Measurements from ENCODE around the gene ADK.

Gene ADK

DNA sequence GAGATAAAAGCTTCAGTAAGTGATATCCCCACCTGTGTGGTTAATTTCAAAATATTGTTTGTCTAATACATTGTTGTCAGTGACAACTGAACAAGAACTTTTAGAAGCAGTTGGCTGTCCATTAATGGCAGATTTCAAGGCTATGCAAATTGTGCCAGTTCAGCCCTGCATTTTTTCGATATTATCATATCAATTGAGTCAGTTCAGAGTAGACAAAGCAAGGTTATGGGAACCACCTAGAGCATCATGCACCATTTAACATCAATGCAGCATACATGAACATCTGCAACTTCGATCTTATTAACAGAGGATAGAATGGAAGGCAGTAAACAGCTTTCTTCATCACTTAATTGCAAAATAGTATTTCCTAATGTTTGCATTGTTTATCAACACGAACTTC is 494.7 kb downstream of the ADK start:
- Mint-ChIP-seq H3K27ac (no peak overlapping the region), H3K27me3 (no peaks in the 10 kb centered on the region), H3K4me1 (no peaks in the 10 kb centered on the region), H3K4me3 (no peak overlapping the region), H3K9me3 (peaks cover 5% of the 10 kb centered on the region), H3K36me3 (peaks cover 38% of the 10 kb centered on the region)
- ATAC-seq = no peak

DNA sequence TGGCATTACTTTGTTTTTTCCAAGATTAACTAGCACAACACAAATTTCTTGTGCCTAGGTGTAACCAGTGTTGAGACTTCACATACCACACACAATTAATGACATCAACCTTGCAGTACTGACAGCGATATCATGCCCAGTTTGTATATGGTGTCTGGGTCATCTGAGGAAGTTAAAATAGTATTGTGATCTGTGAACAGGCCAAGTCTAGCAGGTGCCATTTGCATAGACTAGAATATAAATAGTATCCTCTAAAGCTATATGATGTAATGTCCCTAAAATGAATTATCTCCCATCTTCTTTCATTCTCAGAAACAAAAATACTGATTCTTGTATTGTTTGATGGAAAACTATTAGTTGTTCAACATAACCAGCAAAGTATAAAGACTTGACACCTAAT is 499.6 kb downstream of the ADK start:
- ATAC-seq = no peak
- peaks cover 48% of the 10 kb centered on the region for H3K36me3 Mint-ChIP-seq
- no peak overlapping the region for H3K27ac Mint-ChIP-seq
- no peaks in the 10 kb centered on the region for H3K9me3 Mint-ChIP-seq
- no peaks in the 10 kb centered on the region for H3K27me3 Mint-ChIP-seq
- H3K4me3 Mint-ChIP-seq = no peak overlapping the region
- H3K4me1 Mint-ChIP-seq = peaks cover 5% of the 10 kb centered on the region

DNA sequence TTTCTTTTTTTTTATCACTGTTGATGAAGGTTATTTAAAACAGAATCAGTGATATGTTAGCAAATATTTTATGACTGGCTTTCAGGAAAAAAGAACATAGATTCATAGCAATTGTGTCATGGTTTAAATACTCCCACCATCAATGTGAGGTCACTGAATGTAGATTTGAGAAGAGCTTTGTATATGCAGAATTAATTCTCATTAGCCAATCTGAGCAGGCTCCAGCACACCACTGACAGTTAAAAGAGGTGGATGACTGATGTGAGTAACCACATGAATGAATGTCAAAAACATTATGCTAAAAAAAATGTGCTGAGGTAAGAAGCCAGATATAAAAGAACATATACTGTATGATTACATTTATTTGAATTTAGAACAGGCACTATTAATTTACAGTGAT is 500.5 kb downstream of the ADK start:
- Mint-ChIP-seq H3K27ac (no peak overlapping the region), H3K4me1 (peaks cover 5% of the 10 kb centered on the region)
- no peak for ATAC-seq

DNA sequence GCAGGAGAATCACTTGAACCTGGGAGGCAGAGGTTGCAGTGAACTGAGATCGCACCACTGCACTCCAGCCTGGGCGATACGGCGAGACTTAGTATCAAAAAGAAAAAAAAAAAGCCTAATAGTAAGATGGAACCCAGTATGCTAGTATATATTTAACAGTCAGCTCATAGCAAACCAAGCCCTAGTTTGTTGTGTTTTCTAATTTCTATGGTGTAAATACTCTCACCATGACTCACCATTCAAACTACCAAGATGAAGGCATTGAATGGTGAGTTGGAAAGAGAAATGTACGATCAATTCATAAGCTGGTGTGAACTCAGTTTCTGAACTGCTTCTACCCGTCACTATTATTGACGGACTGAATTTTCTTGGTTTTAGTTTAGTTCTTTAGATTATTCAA is 501.6 kb downstream of the ADK start:
- no peaks in the 10 kb centered on the region for H3K27me3 Mint-ChIP-seq
- no peak for ATAC-seq
- peaks cover 5% of the 10 kb centered on the region for H3K4me1 Mint-ChIP-seq
- H3K9me3 Mint-ChIP-seq = no peaks in the 10 kb centered on the region
- no peak overlapping the region for H3K27ac Mint-ChIP-seq
- no peak overlapping the region for H3K4me3 Mint-ChIP-seq
- peaks cover 42% of the 10 kb centered on the region for H3K36me3 Mint-ChIP-seq

More for the DNA sequence above, 500.5 kb downstream of the ADK start:
- H3K27me3 Mint-ChIP-seq = no peaks in the 10 kb centered on the region
- H3K36me3 Mint-ChIP-seq = peaks cover 42% of the 10 kb centered on the region
- H3K4me3 Mint-ChIP-seq = no peak overlapping the region
- H3K9me3 Mint-ChIP-seq = no peaks in the 10 kb centered on the region

- ATAC-seq = no peak
These were observed 507.5 kb downstream of the ADK start for GRCh38 chr10:74658511-74658910.

GRCh38 chr10:74662635-74663034 is 511.6 kb downstream of the ADK start:
- peaks cover 15% of the 10 kb centered on the region for H3K4me1 Mint-ChIP-seq
- peaks cover 38% of the 10 kb centered on the region for H3K36me3 Mint-ChIP-seq
- no peaks in the 10 kb centered on the region for H3K9me3 Mint-ChIP-seq
- H3K27ac Mint-ChIP-seq = no peak overlapping the region
- H3K4me3 Mint-ChIP-seq = no peak overlapping the region
- no peaks in the 10 kb centered on the region for H3K27me3 Mint-ChIP-seq
- ATAC-seq = no peak

More at GRCh38 chr10:74658511-74658910, 507.5 kb downstream of the ADK start:
- H3K4me1 Mint-ChIP-seq = peaks cover 20% of the 10 kb centered on the region
- no peak overlapping the region for H3K4me3 Mint-ChIP-seq
- no peaks in the 10 kb centered on the region for H3K27me3 Mint-ChIP-seq
- H3K9me3 Mint-ChIP-seq = no peaks in the 10 kb centered on the region
- H3K27ac Mint-ChIP-seq = no peak overlapping the region
- H3K36me3 Mint-ChIP-seq = peaks cover 51% of the 10 kb centered on the region

DNA sequence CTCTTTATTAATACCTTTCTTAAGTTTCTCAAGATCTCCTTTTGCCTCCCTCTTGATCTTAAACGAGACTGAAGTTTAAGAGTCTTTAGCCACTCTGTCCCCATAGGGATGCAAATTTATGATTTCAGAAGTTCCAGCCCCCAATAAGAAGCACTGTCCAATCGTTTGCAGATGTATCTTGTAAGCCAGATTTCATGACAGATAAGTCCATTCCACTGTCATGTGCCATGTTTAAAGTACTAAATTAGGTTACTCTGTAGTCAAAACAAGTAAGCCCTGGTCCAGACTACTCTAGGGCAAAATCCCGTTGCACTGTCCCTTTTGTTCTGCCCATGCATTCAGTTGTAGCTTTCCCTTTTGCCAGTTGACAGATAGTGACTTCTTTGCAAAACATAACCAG is 518.2 kb downstream of the ADK start:
- peaks cover 5% of the 10 kb centered on the region for H3K4me1 Mint-ChIP-seq
- peaks cover 6% of the 10 kb centered on the region for H3K9me3 Mint-ChIP-seq
- peaks cover 43% of the 10 kb centered on the region for H3K36me3 Mint-ChIP-seq
- no peak for ATAC-seq
- no peaks in the 10 kb centered on the region for H3K27me3 Mint-ChIP-seq
- H3K4me3 Mint-ChIP-seq = no peak overlapping the region
- no peak overlapping the region for H3K27ac Mint-ChIP-seq

- Mint-ChIP-seq H3K4me1 (peaks cover 7% of the 10 kb centered on the region), H3K27ac (no peak overlapping the region), H3K27me3 (no peaks in the 10 kb centered on the region), H3K4me3 (no peak overlapping the region), H3K9me3 (peaks cover 6% of the 10 kb centered on the region), H3K36me3 (peaks cover 50% of the 10 kb centered on the region)
- no peak for ATAC-seq
These were observed 520.7 kb downstream of the ADK start for GRCh38 chr10:74671716-74672115.

DNA sequence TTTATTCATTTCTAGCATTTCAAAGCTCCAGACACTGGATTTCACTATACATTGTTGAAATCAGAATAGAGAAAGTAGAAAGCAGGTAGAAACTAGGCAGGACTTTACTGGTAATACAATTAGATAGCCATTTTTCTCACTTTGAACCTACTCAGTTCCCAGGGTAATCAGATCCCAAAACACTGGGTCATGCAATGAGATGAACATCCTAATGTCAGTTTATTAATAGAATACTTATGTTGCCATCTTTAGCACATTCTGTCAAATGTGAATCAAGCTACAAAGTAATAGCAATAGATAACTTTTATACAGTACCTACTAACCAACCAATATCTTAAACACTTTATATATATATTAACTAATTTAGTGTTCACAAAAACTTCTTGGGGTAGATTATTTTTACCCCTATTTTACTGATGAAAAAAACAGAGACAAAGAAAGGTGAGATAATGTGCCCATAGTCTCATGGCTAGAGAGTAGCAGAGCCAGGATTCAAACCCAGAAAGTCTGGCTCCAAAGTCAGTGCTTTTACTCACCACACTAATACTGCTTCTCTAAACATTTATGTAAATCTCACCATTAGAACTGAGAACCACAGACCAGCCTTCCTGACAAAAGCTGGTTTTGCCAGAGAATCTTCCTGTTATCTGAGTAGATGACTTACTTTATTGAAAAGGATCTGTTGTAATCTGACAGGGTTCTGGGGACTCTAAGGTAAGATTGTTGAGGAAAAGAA is 521.6 kb downstream of the ADK start:
- Mint-ChIP-seq H3K9me3 (peaks cover 6% of the 10 kb centered on the region), H3K27me3 (no peaks in the 10 kb centered on the region), H3K4me1 (peaks cover 13% of the 10 kb centered on the region), H3K4me3 (no peak overlapping the region), H3K36me3 (peaks cover 56% of the 10 kb centered on the region), H3K27ac (no peak overlapping the region)
- ATAC-seq = no peak

GRCh38 chr10:74674927-74675326 is 523.9 kb downstream of the ADK start:
- H3K36me3 Mint-ChIP-seq = peaks cover 50% of the 10 kb centered on the region

GRCh38 chr10:74675484-74675883 is 524.5 kb downstream of the ADK start:
- peaks cover 50% of the 10 kb centered on the region for H3K36me3 Mint-ChIP-seq
- H3K27ac Mint-ChIP-seq = peak overlapping the region; percentile 22
- H3K4me1 Mint-ChIP-seq = peaks cover 22% of the 10 kb centered on the region

More at GRCh38 chr10:74674927-74675326, 523.9 kb downstream of the ADK start:
- no peak for ATAC-seq
- peaks cover 22% of the 10 kb centered on the region for H3K4me1 Mint-ChIP-seq
- no peak overlapping the region for H3K4me3 Mint-ChIP-seq
- peaks cover 6% of the 10 kb centered on the region for H3K9me3 Mint-ChIP-seq
- H3K27ac Mint-ChIP-seq = no peak overlapping the region
- no peaks in the 10 kb centered on the region for H3K27me3 Mint-ChIP-seq

DNA sequence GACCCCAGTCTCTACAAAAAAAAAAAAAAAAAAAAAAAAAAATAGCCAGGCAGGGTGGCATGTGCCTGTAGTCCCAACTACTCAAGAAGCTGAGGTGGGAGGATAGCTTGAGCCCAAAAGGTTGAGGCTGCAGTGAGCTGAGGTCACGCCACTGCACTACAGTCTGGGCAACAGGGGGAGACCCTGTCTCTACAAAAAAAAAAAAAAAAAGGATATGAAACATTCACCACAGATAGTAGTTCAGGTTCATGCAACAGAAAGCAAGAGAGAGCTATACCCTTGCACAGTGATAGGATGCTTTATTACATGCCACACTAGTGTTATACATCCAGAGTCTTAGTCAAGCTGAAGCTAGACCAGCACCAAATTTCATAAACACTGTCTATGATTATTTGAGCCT is 526.9 kb downstream of the ADK start:
- peak overlapping the region; percentile 51 for H3K27ac Mint-ChIP-seq
- peaks cover 29% of the 10 kb centered on the region for H3K4me1 Mint-ChIP-seq
- peaks cover 37% of the 10 kb centered on the region for H3K36me3 Mint-ChIP-seq
- no peaks in the 10 kb centered on the region for H3K27me3 Mint-ChIP-seq
- H3K4me3 Mint-ChIP-seq = no peak overlapping the region
- H3K9me3 Mint-ChIP-seq = peaks cover 4% of the 10 kb centered on the region
- ATAC-seq = peak; percentile 97

More at GRCh38 chr10:74675484-74675883, 524.5 kb downstream of the ADK start:
- Mint-ChIP-seq H3K27me3 (no peaks in the 10 kb centered on the region), H3K9me3 (peaks cover 6% of the 10 kb centered on the region), H3K4me3 (no peak overlapping the region)
- ATAC-seq = no peak

GRCh38 chr10:74681917-74682627 is 531.1 kb downstream of the ADK start:
- Mint-ChIP-seq H3K36me3 (peaks cover 30% of the 10 kb centered on the region), H3K4me3 (no peak overlapping the region), H3K4me1 (peaks cover 32% of the 10 kb centered on the region), H3K27ac (peak overlapping the region; percentile 78), H3K27me3 (no peaks in the 10 kb centered on the region), H3K9me3 (no peaks in the 10 kb centered on the region)
- ATAC-seq = no peak

GRCh38 chr10:74683067-74683466 is 532.0 kb downstream of the ADK start:
- ATAC-seq = peak; percentile 56
- peak overlapping the region; percentile 78 for H3K27ac Mint-ChIP-seq
- H3K9me3 Mint-ChIP-seq = no peaks in the 10 kb centered on the region
- peaks cover 22% of the 10 kb centered on the region for H3K4me1 Mint-ChIP-seq
- no peaks in the 10 kb centered on the region for H3K27me3 Mint-ChIP-seq
- H3K36me3 Mint-ChIP-seq = peaks cover 34% of the 10 kb centered on the region
- H3K4me3 Mint-ChIP-seq = no peak overlapping the region

GRCh38 chr10:74683621-74684364 is 532.8 kb downstream of the ADK start:
- Mint-ChIP-seq H3K36me3 (peaks cover 41% of the 10 kb centered on the region), H3K27ac (peak overlapping the region; percentile 78), H3K4me3 (no peak overlapping the region), H3K4me1 (peaks cover 18% of the 10 kb centered on the region), H3K27me3 (no peaks in the 10 kb centered on the region), H3K9me3 (no peaks in the 10 kb centered on the region)
- peak; percentile 72 for ATAC-seq

All from stimulated activated memory B cell treated with anti-CD40 and anti-IgM and Interleukin-4, amounts not matched to agents 10 μg/mL and 1 μg/mL and 100 μg/mL, for 72 hours (primary cell).